Panc1 (cell line): ENCODE results near the gene CFDP1.

ENCODE experiments used
- POLR2AphosphoS5 ChIP-seq: IDR thresholded peaks from 2 replicates; pipeline ENCODE4 v1.6.1; 2012; ENCODE audit warnings: mild to moderate bottlenecking, low read depth, low read length, moderate library complexity
- SIN3A ChIP-seq: IDR thresholded peaks from 2 replicates; pipeline ENCODE4 v1.6.1; 2012; ENCODE audit warnings: low read depth, mild to moderate bottlenecking, low read length, moderate library complexity, borderline replicate concordance; ENCODE audit not compliant: insufficient read depth
- TCF7L2 ChIP-seq: IDR thresholded peaks from 2 replicates; pipeline ENCODE4 v1.6.1; 2011; ENCODE audit warnings: mild to moderate bottlenecking, low read depth, low read length, inconsistent platforms
- TF ChIP-seq, protein P1 (sequence below): fragments of 450-650 bp; IDR thresholded peaks from 2 replicates; pipeline ENCODE4 v1.5.1; 2017; ENCODE audit warnings: mild to moderate bottlenecking
- TF ChIP-seq, protein P2 (sequence below), 2 experiments: IDR thresholded peaks; 2 replicates each; pipeline ENCODE4 v1.6.1; 2011 to 2012; ENCODE audit warnings: low read depth in 2 of 2, control low read depth in 1 of 2, low read length in 1 of 2, mild to moderate bottlenecking in 1 of 2, moderate library complexity in 1 of 2; ENCODE audit not compliant: insufficient read depth in 1 of 2

DNA sequence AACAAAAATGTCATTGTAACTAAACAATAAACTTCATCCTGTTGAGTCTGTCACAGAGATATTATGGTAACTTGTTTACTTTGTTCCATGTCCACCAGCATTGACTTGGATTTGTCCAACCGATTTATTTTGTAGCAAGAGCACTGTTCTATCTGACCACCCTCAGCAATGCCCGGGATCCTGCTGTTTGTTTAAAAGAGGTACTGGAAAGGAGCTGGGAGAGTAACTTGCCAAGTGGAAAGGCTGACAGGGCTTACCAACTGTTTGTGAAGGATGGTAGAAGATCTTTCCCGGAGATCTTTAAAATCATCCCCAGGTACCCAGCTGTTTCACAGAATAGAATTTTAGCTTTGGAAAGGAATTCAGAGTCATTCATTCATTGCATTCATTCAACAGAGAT is 122.8 kb downstream of the CFDP1 start:
- TF ChIP-seq, protein P1, sequence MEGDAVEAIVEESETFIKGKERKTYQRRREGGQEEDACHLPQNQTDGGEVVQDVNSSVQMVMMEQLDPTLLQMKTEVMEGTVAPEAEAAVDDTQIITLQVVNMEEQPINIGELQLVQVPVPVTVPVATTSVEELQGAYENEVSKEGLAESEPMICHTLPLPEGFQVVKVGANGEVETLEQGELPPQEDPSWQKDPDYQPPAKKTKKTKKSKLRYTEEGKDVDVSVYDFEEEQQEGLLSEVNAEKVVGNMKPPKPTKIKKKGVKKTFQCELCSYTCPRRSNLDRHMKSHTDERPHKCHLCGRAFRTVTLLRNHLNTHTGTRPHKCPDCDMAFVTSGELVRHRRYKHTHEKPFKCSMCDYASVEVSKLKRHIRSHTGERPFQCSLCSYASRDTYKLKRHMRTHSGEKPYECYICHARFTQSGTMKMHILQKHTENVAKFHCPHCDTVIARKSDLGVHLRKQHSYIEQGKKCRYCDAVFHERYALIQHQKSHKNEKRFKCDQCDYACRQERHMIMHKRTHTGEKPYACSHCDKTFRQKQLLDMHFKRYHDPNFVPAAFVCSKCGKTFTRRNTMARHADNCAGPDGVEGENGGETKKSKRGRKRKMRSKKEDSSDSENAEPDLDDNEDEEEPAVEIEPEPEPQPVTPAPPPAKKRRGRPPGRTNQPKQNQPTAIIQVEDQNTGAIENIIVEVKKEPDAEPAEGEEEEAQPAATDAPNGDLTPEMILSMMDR: no peak
- no peak for TF ChIP-seq POLR2AphosphoS5
- TF ChIP-seq SIN3A: no peak
- TF ChIP-seq, protein P2, sequence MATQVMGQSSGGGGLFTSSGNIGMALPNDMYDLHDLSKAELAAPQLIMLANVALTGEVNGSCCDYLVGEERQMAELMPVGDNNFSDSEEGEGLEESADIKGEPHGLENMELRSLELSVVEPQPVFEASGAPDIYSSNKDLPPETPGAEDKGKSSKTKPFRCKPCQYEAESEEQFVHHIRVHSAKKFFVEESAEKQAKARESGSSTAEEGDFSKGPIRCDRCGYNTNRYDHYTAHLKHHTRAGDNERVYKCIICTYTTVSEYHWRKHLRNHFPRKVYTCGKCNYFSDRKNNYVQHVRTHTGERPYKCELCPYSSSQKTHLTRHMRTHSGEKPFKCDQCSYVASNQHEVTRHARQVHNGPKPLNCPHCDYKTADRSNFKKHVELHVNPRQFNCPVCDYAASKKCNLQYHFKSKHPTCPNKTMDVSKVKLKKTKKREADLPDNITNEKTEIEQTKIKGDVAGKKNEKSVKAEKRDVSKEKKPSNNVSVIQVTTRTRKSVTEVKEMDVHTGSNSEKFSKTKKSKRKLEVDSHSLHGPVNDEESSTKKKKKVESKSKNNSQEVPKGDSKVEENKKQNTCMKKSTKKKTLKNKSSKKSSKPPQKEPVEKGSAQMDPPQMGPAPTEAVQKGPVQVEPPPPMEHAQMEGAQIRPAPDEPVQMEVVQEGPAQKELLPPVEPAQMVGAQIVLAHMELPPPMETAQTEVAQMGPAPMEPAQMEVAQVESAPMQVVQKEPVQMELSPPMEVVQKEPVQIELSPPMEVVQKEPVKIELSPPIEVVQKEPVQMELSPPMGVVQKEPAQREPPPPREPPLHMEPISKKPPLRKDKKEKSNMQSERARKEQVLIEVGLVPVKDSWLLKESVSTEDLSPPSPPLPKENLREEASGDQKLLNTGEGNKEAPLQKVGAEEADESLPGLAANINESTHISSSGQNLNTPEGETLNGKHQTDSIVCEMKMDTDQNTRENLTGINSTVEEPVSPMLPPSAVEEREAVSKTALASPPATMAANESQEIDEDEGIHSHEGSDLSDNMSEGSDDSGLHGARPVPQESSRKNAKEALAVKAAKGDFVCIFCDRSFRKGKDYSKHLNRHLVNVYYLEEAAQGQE (IDR thresholded peaks at IDR 0.05; ENCODE audit: insufficient read depth in 1 of 2, low read depth in 2 of 2, low read length in 1 of 2): no peak
- no peak for TF ChIP-seq TCF7L2
